ENCODE measurements around the gene NTRK1.
"Not testable (repeated sequence)": the region's sequence is repeated elsewhere in the genome, so short reads cannot be mapped to it uniquely, and the experiment has no call there.

The NTRK1 gene

GRCh38 chr1:156926175-156926574 is 65.5 kb downstream of the NTRK1 start:
- Histone ChIP-seq H3K4me2 (ENCODE audit: low read length) (no peak overlapping the region), H2AFZ (no peak overlapping the region), H3K27ac (no peak overlapping the region), H3K9ac (no peak overlapping the region), H3K4me1 (no peaks in the 10 kb centered on the region), H3K79me2 (no peaks in the 10 kb centered on the region), H3K36me3 (ENCODE audit: control insufficient read depth, insufficient read depth, low read length) (no peaks in the 10 kb centered on the region), H3K27me3 (ENCODE audit: control insufficient read depth, insufficient read depth, low read length) (no peaks in the 10 kb centered on the region), H3K4me3 (ENCODE audit: low read depth, low read length) (no peak overlapping the region), H3K9me3 (ENCODE audit: control insufficient read depth, low read length) (no peaks in the 10 kb centered on the region)
- TF ChIP-seq CTCF (IDR thresholded peaks at IDR 0.05) = no peak

- H3K9ac ChIP-seq; H3K4me3 ChIP-seq (ENCODE audit: low read depth, low read length); H3K36me3 ChIP-seq (ENCODE audit: control insufficient read depth, insufficient read depth, low read length); H3K4me2 ChIP-seq (ENCODE audit: low read length); H3K27ac ChIP-seq; H2AFZ ChIP-seq; H3K27me3 ChIP-seq (ENCODE audit: control insufficient read depth, insufficient read depth, low read length); H3K4me1 ChIP-seq; H3K79me2 ChIP-seq; H3K9me3 ChIP-seq (ENCODE audit: control insufficient read depth, low read length): not testable (repeated sequence)
Observed at GRCh38 chr1:156926695-156927094, 66.0 kb downstream of the NTRK1 start.

- Histone ChIP-seq H3K27me3 (ENCODE audit: control insufficient read depth, insufficient read depth, low read length) (no peaks in the 10 kb centered on the region), H3K9me3 (ENCODE audit: control insufficient read depth, low read length) (no peaks in the 10 kb centered on the region), H3K9ac (no peak overlapping the region)
Observed at GRCh38 chr1:156927215-156928042, 66.8 kb downstream of the NTRK1 start.

GRCh38 chr1:156928043-156928602 is 67.5 kb downstream of the NTRK1 start:
- Histone ChIP-seq H3K79me2 (no peaks in the 10 kb centered on the region), H2AFZ (no peak overlapping the region), H3K27me3 (ENCODE audit: control insufficient read depth, insufficient read depth, low read length) (no peaks in the 10 kb centered on the region), H3K9ac (no peak overlapping the region), H3K4me2 (ENCODE audit: low read length) (peak overlapping the region; percentile 65), H3K9me3 (ENCODE audit: control insufficient read depth, low read length) (no peaks in the 10 kb centered on the region), H3K36me3 (ENCODE audit: control insufficient read depth, insufficient read depth, low read length) (no peaks in the 10 kb centered on the region), H3K27ac (no peak overlapping the region), H3K4me3 (ENCODE audit: low read depth, low read length) (peak overlapping the region; percentile 17), H3K4me1 (no peaks in the 10 kb centered on the region)
- no peak for TF ChIP-seq CTCF (IDR thresholded peaks at IDR 0.05)

More at GRCh38 chr1:156927215-156928042, 66.8 kb downstream of the NTRK1 start:
- H3K27ac ChIP-seq = no peak overlapping the region
- H3K79me2 ChIP-seq = no peaks in the 10 kb centered on the region
- H3K4me3 ChIP-seq (ENCODE audit: low read depth, low read length) = peak overlapping the region; percentile 17
- H3K4me1 ChIP-seq = no peaks in the 10 kb centered on the region
- peak; percentile 35 for TF ChIP-seq CTCF (IDR thresholded peaks at IDR 0.05)
- peak overlapping the region; percentile 50 for H2AFZ ChIP-seq
- H3K36me3 ChIP-seq (ENCODE audit: control insufficient read depth, insufficient read depth, low read length) = no peaks in the 10 kb centered on the region
- peak overlapping the region; percentile 65 for H3K4me2 ChIP-seq (ENCODE audit: low read length)

- Histone ChIP-seq H3K4me1 (no peaks in the 10 kb centered on the region), H3K27me3 (ENCODE audit: control insufficient read depth, insufficient read depth, low read length) (no peaks in the 10 kb centered on the region), H3K79me2 (no peaks in the 10 kb centered on the region), H3K4me3 (ENCODE audit: low read depth, low read length) (no peak overlapping the region), H3K4me2 (ENCODE audit: low read length) (no peak overlapping the region), H3K27ac (no peak overlapping the region), H3K9me3 (ENCODE audit: control insufficient read depth, low read length) (no peaks in the 10 kb centered on the region), H3K9ac (no peak overlapping the region), H3K36me3 (ENCODE audit: control insufficient read depth, insufficient read depth, low read length) (no peaks in the 10 kb centered on the region), H2AFZ (no peak overlapping the region)
- no peak for TF ChIP-seq CTCF (IDR thresholded peaks at IDR 0.05)
Observed at GRCh38 chr1:156929596-156930238, 69.1 kb downstream of the NTRK1 start.

All from parathyroid adenoma (tissue), 2 donors.